CD1c-positive myeloid dendritic cell (primary cell): ENCODE data around the gene FSIP1.

ENCODE experiments used
- DNase-seq: peaks from one replicate; pipeline ENCODE4 v3.0.0-alpha.2; 2016; ENCODE audit errors: extremely low spot score

Gene FSIP1

GRCh38 chr15:39685367-39685766, 97.3 kb downstream of the FSIP1 start:
- DNase-seq: no peak

- no peak for DNase-seq
Observed at GRCh38 chr15:39684233-39684632, 98.4 kb downstream of the FSIP1 start.

- DNase-seq: no peak
Observed at GRCh38 chr15:39682366-39682765, 100.3 kb downstream of the FSIP1 start.

GRCh38 chr15:39680868-39681267, 101.8 kb downstream of the FSIP1 start:
- DNase-seq: no peak

- DNase-seq: no peak
Observed at GRCh38 chr15:39672666-39673065, 110.0 kb downstream of the FSIP1 start.

GRCh38 chr15:39672184-39672583, 110.5 kb downstream of the FSIP1 start:
- no peak for DNase-seq

- no peak for DNase-seq
Observed at GRCh38 chr15:39670687-39671086, 112.0 kb downstream of the FSIP1 start.

- no peak for DNase-seq
Observed at GRCh38 chr15:39669661-39670060, 113.0 kb downstream of the FSIP1 start.

GRCh38 chr15:39669241-39669640, 113.4 kb downstream of the FSIP1 start:
- DNase-seq: no peak

- no peak for DNase-seq
Observed at GRCh38 chr15:39668457-39668856, 114.2 kb downstream of the FSIP1 start.

GRCh38 chr15:39667382-39668127, 115.1 kb downstream of the FSIP1 start:
- no peak for DNase-seq

GRCh38 chr15:39666677-39667076, 116.0 kb downstream of the FSIP1 start:
- no peak for DNase-seq

GRCh38 chr15:39665629-39666250, 116.9 kb downstream of the FSIP1 start:
- no peak for DNase-seq

- DNase-seq: no peak
Observed at GRCh38 chr15:39663704-39664250, 118.9 kb downstream of the FSIP1 start.

- no peak for DNase-seq
Observed at GRCh38 chr15:39661776-39662175, 120.9 kb downstream of the FSIP1 start.

GRCh38 chr15:39658740-39659139, 123.9 kb downstream of the FSIP1 start:
- no peak for DNase-seq

- no peak for DNase-seq
Observed at GRCh38 chr15:39657668-39658067, 125.0 kb downstream of the FSIP1 start.

- no peak for DNase-seq
Observed at GRCh38 chr15:39657181-39657580, 125.5 kb downstream of the FSIP1 start.

- DNase-seq: no peak
Observed at GRCh38 chr15:39654304-39654703, 128.3 kb downstream of the FSIP1 start.

- no peak for DNase-seq
Observed at GRCh38 chr15:39651881-39652280, 130.8 kb downstream of the FSIP1 start.

GRCh38 chr15:39651295-39651694, 131.3 kb downstream of the FSIP1 start:
- DNase-seq: no peak

- no peak for DNase-seq
Observed at GRCh38 chr15:39649757-39650156, 132.9 kb downstream of the FSIP1 start.

- DNase-seq: no peak
Observed at GRCh38 chr15:39646425-39646824, 136.2 kb downstream of the FSIP1 start.

- no peak for DNase-seq
Observed at GRCh38 chr15:39645976-39646257, 136.7 kb downstream of the FSIP1 start.
